Left lung (tissue), 10 donors: ENCODE results near the gene SIL1. TPM values are rescaled to one million over a fixed set of nuclear protein-coding genes. Genes with fewer than 3 reads are reported as not detected.

ENCODE experiments used
- ATAC-seq: fragments of 200-7000 bp; cut with Tn5 transposase; one replicate; pipeline ENCODE4 v1.9.1; 2020; ENCODE audit warnings: moderate library complexity
- DNase-seq, 4 donors: peaks; one replicate each; pipeline ENCODE4 v3.0.0-alpha.2; 2013 to 2020
- H3K27ac ChIP-seq, 2 donors: fragments of 200-600 bp; sonication (generic) in 1 of 2; one replicate each; pipeline versions ENCODE4 v1.5.0 to v1.8.0; 2020 to 2021
- H3K27me3 ChIP-seq, 2 donors: fragments of 200-600 bp; sonication (generic) in 1 of 2; one replicate each; pipeline versions ENCODE4 v1.5.0 to v1.8.0; 2020 to 2021
- H3K36me3 ChIP-seq, 2 donors: fragments of 200-600 bp; sonication (generic) in 1 of 2; one replicate each; pipeline versions ENCODE4 v1.5.0 to v1.8.0; 2020 to 2021
- H3K4me1 ChIP-seq, 2 donors: fragments of 200-600 bp; one replicate each; pipeline ENCODE4 v1.8.0; 2021
- H3K4me3 ChIP-seq, 2 donors: fragments of 200-600 bp; sonication (generic) in 1 of 2; one replicate each; pipeline versions ENCODE4 v1.5.0 to v1.8.0; 2020 to 2021; ENCODE audit warnings: mild to moderate bottlenecking in 1 of 2
- H3K9me3 ChIP-seq, 2 donors: fragments of 200-600 bp; sonication (generic) in 1 of 2; one replicate each; pipeline versions ENCODE4 v1.5.0 to v1.8.0; 2020 to 2021
- intact Hi-C, 2 donors: fragments of 100-400 bp; cut with DNase I; formaldehyde crosslinking; loops; one replicate each; pipeline versions ENCODE4 v1.11.2 to v1.14.2; 2022
- polyA plus RNA-seq, 6 donors: library from polyadenylated mRNA; unstranded; fragments of 120-200 nt; gene quantifications; one replicate each; pipeline ENCODE4 v1.2.1, GENCODE V29; 2013; ENCODE audit not compliant: insufficient read length in 6 of 6
- total RNA-seq, 2 donors: library from RNA; stranded (reverse); fragmentation: NEBNext Ultra II Directional; extraction: Animal tissue kit (Norgen Biotek cat#: 25700); gene quantifications; one replicate each; pipeline ENCODE4 v1.2.1, GENCODE V29; 2021
- TF ChIP-seq, protein P1 (sequence below), 2 donors: fragments of 200-600 bp; sonication (generic) in 1 of 2; IDR thresholded peaks; one replicate each; pipeline versions ENCODE4 v1.5.0 to v1.8.0; 2021; ENCODE audit warnings: antibody characterized with exemption in 2 of 2
- donor health status: DM: no; HTN: yes; CAD: no.
- donor health status: DM: no; HTN: no; CAD: no.

The SIL1 gene
- total and polyA plus RNA-seq, 8 donors: 28.8 to 71.7 (median 37.3) TPM

DNA sequence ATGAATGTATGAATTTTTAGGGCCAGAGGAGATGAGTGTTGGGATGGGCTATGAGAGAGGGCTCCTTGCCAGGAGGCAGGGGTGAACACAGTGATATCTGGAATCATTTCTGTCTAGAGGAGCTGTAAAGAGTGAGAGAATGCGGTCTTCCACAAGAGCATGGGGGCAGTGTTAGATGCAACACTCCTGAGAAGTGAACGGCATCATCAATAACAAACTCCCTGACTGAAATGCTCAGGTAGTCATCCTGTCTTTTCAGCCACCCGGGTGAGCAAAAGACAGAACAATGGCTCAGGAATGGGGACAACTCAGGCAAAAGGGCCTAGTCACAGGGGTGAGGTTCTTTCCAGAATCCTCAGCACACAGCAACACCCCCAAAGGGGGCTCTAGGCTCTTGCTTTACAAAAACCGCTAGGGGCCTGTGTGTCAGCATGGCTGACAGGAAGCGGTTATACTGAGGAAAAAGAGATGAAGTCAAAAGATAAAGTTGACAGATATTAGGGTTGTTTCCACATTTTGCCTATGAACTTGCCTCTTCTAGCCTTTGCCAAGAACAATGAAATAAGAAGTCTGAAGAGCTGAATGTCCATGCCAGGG is 218.4 kb downstream of the SIL1 start:
- no peak overlapping the region for H3K27ac ChIP-seq
- intact Hi-C loops: no loop called here
- no peaks in the 10 kb centered on the region for H3K36me3 ChIP-seq
- DNase-seq: no peak
- H3K4me1 ChIP-seq: peaks cover 10 to 12% of the 10 kb centered on the region in 2 donors
- H3K27me3 ChIP-seq: no peaks in the 10 kb centered on the region
- no peaks in the 10 kb centered on the region for H3K9me3 ChIP-seq
- H3K4me3 ChIP-seq: no peak overlapping the region
- TF ChIP-seq, protein P1, sequence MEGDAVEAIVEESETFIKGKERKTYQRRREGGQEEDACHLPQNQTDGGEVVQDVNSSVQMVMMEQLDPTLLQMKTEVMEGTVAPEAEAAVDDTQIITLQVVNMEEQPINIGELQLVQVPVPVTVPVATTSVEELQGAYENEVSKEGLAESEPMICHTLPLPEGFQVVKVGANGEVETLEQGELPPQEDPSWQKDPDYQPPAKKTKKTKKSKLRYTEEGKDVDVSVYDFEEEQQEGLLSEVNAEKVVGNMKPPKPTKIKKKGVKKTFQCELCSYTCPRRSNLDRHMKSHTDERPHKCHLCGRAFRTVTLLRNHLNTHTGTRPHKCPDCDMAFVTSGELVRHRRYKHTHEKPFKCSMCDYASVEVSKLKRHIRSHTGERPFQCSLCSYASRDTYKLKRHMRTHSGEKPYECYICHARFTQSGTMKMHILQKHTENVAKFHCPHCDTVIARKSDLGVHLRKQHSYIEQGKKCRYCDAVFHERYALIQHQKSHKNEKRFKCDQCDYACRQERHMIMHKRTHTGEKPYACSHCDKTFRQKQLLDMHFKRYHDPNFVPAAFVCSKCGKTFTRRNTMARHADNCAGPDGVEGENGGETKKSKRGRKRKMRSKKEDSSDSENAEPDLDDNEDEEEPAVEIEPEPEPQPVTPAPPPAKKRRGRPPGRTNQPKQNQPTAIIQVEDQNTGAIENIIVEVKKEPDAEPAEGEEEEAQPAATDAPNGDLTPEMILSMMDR (IDR thresholded peaks at IDR 0.05): no peak
- ATAC-seq: no peak

DNA sequence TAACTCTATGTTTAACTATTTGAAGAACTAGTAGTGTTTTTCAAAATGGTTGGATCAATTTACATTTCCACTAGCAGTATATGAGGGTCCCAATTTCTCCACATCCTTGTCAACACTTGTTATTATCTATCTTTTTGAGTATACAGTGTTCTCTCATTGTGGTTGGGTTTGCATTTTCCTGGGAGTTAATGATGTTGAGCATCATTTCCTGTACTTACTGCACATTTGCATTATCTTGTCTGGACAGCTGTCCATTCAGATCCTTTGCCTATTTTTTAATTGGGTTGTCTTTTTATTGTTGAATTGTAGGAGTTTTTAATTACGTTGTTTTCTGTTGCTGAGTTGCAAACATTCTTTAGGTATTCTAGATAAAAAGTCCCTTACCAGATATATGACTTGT is 219.6 kb downstream of the SIL1 start:
- intact Hi-C loops: no loop called here
- DNase-seq: no peak
- peaks cover 17 to 24% of the 10 kb centered on the region in 2 donors for H3K4me1 ChIP-seq
- H3K27me3 ChIP-seq: no peaks in the 10 kb centered on the region
- no peaks in the 10 kb centered on the region for H3K36me3 ChIP-seq
- ATAC-seq: no peak
- no peak overlapping the region for H3K4me3 ChIP-seq
- no peak overlapping the region for H3K27ac ChIP-seq
- TF ChIP-seq, protein P1 (IDR thresholded peaks at IDR 0.05): no peak
- H3K9me3 ChIP-seq: no peaks in the 10 kb centered on the region

DNA sequence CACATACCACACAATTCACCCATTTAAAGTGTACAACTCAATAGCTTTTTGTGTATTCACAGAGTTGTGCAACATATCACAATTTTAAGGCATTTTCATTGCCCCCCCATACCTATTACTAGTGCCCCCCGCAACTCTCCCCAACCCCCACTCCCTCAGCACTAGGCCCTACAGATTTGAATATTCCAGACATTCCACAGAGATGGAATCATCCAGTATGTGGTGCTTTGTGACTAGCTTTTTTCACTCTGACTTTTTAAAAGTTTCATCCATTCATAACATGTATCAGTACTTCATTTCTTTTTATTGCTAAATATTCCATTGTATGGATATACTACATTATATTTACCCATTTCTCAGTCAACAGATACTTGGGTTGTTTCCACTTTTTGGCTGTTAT is 220.1 kb downstream of the SIL1 start:
- TF ChIP-seq, protein P1 (IDR thresholded peaks at IDR 0.05): no peak
- Histone ChIP-seq H3K4me1 (peaks cover 17 to 27% of the 10 kb centered on the region in 2 donors), H3K9me3 (no peaks in the 10 kb centered on the region), H3K27me3 (no peaks in the 10 kb centered on the region), H3K27ac (no peak overlapping the region), H3K4me3 (no peak overlapping the region), H3K36me3 (no peaks in the 10 kb centered on the region)
- no peak for DNase-seq
- no peak for ATAC-seq
- intact Hi-C loops: no loop called here

DNA sequence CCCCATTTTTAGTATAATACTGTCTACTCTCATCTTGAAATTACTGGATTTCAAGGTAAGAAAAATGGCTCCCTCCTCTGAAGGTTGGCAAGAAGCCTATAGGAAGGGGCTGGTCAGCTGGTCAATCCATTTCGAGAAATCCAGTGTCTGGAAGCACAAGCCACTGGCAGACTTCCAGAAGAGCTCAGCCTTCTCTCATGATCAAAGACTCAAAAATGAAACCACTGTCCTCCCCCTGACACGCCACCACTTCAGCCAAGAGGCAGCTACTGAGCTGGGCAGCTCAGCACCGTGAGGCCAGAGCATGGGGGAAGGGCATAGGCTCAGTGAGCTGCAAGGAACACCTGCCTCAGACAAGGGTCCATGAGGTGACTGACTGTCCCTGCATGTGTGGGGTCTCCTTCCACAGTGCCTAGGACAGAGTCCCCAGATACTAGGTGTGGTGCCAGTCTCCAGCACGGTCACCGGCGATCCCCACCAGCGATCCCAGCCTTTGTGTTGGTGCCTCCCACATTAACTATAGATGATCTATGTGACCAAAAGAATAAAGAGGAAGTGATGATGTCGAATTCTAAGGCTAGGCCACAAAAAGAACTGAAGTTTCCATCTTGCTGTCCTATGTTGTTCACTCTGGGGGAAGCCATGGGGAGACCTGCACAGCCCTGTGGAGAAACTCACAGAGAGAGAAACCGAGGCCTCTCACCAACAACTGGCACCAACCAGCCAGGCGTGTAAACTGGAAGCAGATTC is 222.9 kb downstream of the SIL1 start:
- Histone ChIP-seq H3K9me3 (no peaks in the 10 kb centered on the region), H3K27me3 (no peaks in the 10 kb centered on the region), H3K4me1 (peaks cover 17 to 27% of the 10 kb centered on the region in 2 donors), H3K27ac (peak overlapping the region; percentile 47 to 74), H3K36me3 (no peaks in the 10 kb centered on the region), H3K4me3 (no peak overlapping the region)
- ATAC-seq (peak; percentile 74), DNase-seq (peak in 2 of 4 donors; percentile 66 to 76)
- intact Hi-C loops: no loop called here
- TF ChIP-seq, protein P1 (IDR thresholded peaks at IDR 0.05): no peak

DNA sequence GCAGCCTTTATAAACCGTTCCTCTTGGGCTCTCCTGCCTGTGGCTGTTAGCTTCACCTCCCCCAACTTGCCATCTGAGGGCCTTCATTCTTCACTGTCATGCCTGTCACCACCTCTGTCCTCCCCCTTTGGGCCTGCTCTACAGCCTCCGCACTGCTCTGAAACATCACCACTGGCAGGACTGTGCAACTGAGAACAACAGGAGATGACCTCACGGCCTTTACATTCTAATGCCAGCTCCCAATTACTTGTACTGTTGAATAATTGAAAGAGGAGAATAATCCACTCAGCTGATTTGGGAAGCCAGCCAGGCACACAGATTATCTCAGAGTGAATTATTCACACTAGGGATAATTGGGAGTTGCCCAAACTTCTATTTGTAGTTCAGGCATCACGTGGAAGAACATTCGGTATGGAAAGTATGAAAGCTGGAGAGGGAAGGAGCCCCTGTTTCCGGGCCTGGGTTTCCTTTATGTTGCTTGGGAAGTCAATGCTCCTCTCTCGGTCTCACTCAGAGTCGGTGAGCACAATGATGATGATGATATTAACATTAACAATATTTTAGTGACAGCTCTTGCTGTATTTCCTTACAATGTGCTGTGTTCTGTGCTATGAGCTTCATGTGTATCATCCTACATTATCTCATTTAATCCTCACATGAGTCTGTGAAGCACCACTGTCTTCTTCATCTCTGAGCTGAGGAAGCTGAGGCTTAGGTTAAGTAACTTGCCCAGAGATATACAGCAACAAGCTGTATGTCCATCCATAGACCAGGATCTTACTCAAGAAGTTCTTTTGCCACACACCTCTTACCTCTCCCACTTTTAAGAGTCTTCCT is 223.7 kb downstream of the SIL1 start:
- peak; percentile 51 for ATAC-seq
- Histone ChIP-seq H3K27ac (peak overlapping the region; percentile 47 to 74), H3K27me3 (no peaks in the 10 kb centered on the region), H3K4me3 (no peak overlapping the region), H3K4me1 (peaks cover 17 to 27% of the 10 kb centered on the region in 2 donors), H3K9me3 (no peaks in the 10 kb centered on the region), H3K36me3 (no peaks in the 10 kb centered on the region)
- TF ChIP-seq, protein P1 (IDR thresholded peaks at IDR 0.05): no peak
- intact Hi-C loops: no loop called here
- peak in 1 of 4 donors; percentile 40 for DNase-seq
